Kidney epithelial cell (primary cell): ENCODE measurements around the gene DOCK4. TPM values are rescaled to one million over a fixed set of nuclear protein-coding genes. Genes with fewer than 3 reads are reported as not detected.

Experiments
- DNase-seq: peaks from one replicate; pipeline ENCODE4 v3.0.0-alpha.2; 2010; ENCODE audit warnings: low read depth
- H3K27me3 ChIP-seq: 2 replicates; pipeline ENCODE4 v1.6.0; 2011; ENCODE audit warnings: low read length; ENCODE audit not compliant: control insufficient read depth, insufficient read depth
- H3K36me3 ChIP-seq: 2 replicates; pipeline ENCODE4 v1.5.1; 2011; ENCODE audit warnings: low read length; ENCODE audit not compliant: control insufficient read depth, insufficient read depth
- H3K4me3 ChIP-seq: 2 replicates; pipeline ENCODE4 v1.5.1; 2011; ENCODE audit warnings: low read depth, mild to moderate bottlenecking, control low read depth, low read length
- total RNA-seq: library from RNA; depleted of rRNA; stranded (reverse); fragments of >200 nt; gene quantifications from 2 replicates; pipeline ENCODE4 v1.2.3, GENCODE V29; 2015
- TF ChIP-seq, protein P1 (sequence below): IDR thresholded peaks from 2 replicates; pipeline ENCODE4 v1.5.1; 2011; ENCODE audit warnings: mild to moderate bottlenecking, moderate library complexity, low read length, control low read depth, inconsistent platforms; ENCODE audit not compliant: insufficient read depth, poor library complexity, severe bottlenecking

Gene DOCK4
- total RNA-seq, 1 donor from 2014 or later, result 16.8 TPM

DNA sequence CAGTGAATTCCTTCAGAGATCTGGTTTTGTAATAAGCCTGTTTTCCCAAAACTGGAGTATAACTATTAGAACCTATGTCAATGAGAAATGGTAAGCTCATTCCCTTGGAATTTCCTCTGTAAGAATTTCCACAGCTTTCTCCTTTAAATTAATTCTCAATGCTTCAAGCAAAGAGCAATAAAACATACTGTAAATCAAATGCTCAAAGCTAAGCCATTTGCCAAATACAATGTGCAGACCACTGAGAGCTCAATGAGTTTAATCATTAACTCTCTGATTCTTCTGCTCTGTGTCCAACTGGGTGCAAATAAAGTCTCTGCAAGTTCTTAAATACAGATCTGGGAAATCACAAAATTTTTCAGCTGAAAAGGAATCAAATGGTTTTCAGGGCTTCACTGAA is 416.3 kb downstream of the DOCK4 start:
- H3K36me3 ChIP-seq, result no peaks in the 10 kb centered on the region
- TF ChIP-seq, protein P1, sequence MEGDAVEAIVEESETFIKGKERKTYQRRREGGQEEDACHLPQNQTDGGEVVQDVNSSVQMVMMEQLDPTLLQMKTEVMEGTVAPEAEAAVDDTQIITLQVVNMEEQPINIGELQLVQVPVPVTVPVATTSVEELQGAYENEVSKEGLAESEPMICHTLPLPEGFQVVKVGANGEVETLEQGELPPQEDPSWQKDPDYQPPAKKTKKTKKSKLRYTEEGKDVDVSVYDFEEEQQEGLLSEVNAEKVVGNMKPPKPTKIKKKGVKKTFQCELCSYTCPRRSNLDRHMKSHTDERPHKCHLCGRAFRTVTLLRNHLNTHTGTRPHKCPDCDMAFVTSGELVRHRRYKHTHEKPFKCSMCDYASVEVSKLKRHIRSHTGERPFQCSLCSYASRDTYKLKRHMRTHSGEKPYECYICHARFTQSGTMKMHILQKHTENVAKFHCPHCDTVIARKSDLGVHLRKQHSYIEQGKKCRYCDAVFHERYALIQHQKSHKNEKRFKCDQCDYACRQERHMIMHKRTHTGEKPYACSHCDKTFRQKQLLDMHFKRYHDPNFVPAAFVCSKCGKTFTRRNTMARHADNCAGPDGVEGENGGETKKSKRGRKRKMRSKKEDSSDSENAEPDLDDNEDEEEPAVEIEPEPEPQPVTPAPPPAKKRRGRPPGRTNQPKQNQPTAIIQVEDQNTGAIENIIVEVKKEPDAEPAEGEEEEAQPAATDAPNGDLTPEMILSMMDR, result no peak
- no peak overlapping the region for H3K4me3 ChIP-seq
- no peaks in the 10 kb centered on the region for H3K27me3 ChIP-seq
- peak; percentile 23 for DNase-seq

DNA sequence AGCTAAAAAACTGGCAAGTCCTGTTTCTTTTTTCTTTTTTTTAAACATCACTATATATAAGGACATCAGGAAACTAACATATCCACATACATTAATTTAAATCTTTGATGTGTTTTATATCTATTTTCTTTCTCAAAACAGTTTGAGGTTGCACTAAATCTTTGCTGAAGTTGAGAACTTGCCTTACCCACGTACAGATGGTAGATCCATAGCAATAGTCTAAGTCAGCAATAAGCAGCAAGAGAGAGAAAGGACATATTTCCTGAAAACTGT is 417.2 kb downstream of the DOCK4 start:
- Histone ChIP-seq H3K27me3 (no peaks in the 10 kb centered on the region), H3K4me3 (no peak overlapping the region), H3K36me3 (no peaks in the 10 kb centered on the region)
- TF ChIP-seq, protein P1, result no peak
- no peak for DNase-seq

DNA sequence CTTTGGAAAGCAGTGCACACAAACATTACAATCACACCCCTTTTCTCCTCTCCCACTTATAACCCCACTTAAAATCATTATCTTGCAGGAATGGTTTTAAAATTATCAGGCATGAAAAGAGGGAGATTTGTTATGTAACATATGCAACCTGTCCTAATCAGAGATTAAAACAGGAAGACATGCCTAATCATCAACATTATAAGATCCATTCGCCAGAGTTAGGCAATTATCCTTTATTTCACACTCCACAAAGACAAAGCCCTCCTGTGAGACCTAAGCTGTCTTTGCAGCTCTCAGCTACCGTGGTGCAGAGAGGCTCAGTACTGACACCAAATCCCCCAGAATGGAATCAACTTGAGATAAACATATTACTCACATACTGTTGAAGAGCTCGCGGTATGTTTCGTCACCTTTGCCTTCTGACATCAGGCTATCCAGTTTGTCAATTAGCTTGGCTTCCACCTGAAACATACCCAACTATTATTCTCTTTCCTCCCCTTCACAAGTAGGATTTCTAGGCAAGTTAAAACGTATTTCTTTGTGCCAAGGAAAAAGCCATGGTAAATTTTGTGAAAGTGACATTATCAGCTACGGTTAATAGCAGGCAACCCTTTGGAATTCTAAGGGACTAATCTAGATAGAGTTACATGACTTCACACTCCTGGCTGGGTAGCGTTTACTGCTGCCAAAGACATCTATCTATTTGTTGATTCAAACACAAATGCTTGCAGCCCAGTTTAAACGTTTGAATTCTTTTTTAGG is 417.7 kb downstream of the DOCK4 start:
- Histone ChIP-seq H3K36me3 (no peaks in the 10 kb centered on the region), H3K27me3 (no peaks in the 10 kb centered on the region), H3K4me3 (no peak overlapping the region)
- DNase-seq, result no peak
- TF ChIP-seq, protein P1, result no peak

DNA sequence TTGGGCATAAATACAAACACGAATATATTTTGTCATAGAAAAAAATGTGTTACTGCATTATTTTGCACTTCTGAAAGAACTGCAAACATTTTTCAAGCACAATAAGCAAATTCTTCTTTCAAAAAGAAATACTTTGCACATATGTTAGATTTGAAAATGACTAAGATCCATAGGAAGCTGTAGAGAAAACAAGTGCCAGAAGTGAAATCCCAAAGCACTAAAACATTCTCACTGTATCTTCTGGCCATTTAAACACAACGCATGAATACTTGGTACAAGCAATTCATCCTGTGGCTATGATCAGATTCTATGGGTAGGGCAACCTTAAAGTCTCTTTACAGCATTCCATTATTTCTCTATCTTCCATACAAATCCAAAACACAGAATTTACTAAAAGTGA is 418.5 kb downstream of the DOCK4 start:
- no peak overlapping the region for H3K4me3 ChIP-seq
- H3K36me3 ChIP-seq, result no peaks in the 10 kb centered on the region
- H3K27me3 ChIP-seq, result no peaks in the 10 kb centered on the region
- no peak for DNase-seq
- TF ChIP-seq, protein P1, result no peak

DNA sequence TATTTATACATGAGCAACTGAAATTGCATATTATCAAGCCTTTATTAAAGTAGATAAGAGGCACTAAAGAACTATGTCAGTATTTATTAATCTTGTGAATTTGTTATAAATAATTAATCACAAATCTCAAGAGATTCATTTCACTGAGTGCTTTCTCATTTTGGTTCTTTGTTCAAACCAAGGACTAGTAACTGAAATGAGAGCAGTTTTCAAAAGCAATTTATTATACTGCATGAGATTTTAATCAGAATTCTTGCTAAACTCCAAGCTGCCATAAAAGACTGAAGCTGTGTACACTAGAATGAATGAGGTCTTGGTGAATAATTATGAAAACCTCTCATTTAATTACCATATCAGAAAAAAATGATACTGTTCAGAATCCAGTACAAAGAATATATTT is 419.1 kb downstream of the DOCK4 start:
- Histone ChIP-seq H3K36me3 (no peaks in the 10 kb centered on the region), H3K27me3 (no peaks in the 10 kb centered on the region), H3K4me3 (no peak overlapping the region)
- no peak for DNase-seq
- TF ChIP-seq, protein P1, result no peak

DNA sequence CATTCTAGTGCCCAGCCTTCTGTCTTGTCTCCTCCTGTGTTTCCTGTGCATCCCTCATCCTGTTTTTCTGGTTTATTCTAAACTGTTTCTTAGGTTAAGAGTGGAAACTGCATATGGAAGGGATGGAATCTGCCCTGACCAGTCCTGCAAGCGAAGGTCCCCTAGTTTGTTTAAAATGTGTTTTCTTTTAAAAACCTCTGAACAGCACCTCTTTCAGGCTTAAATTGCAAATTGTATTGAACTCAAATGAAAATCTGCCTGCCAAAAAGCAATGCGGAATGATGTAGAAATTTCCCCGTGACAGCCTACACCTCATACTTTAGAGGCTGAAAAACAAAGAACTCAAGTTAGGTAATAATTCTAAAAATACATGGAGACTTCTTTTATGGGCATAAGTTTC is 421.1 kb downstream of the DOCK4 start:
- no peaks in the 10 kb centered on the region for H3K36me3 ChIP-seq
- no peak for DNase-seq
- H3K4me3 ChIP-seq, result no peak overlapping the region
- TF ChIP-seq, protein P1, result no peak
- H3K27me3 ChIP-seq, result no peaks in the 10 kb centered on the region
